Stimulated activated CD8-positive, alpha-beta memory T cell treated with anti-CD3 and anti-CD28 coated beads, Interleukin-12 subunit alpha, Interleukin-12 subunit beta, amount 100 ng/mL, for 4 hours (primary cell): ENCODE measurements around the gene GPR179.
"Not testable (repeated sequence)": the region's sequence is repeated elsewhere in the genome, so short reads cannot be mapped to it uniquely, and the experiment has no call there.

Experiments
- DNase-seq: peaks from one replicate; pipeline ENCODE4 v3.0.0-alpha.2; 2020; ENCODE audit warnings: low read depth

The GPR179 gene

DNA sequence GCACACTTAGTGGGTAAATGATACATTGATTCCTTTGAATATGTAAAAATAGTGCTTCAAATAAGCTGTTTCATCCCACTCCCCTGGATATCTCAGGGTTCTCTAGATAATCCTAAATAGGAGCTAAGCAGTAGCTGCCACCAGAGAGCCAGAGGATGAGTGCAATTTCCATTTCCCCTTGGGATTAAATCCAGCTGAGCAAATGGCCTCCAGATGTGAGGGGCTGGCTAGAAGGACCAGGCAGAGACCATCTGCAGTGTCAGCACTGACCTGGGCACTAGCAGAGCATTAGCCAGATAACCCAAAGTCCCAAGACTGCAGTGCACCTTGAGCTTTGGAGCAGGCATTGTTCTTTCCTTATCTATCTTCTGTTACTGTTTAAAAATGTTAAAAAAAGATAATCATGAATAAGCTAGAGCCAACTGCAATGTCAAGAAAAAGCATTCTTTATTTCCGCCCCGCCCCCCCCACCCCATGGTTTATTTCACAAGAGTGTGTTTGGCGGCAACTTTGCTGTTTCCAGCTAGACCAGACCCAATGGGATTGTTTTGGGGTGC is 19.5 kb downstream of the GPR179 start:
- no peak for DNase-seq

DNA sequence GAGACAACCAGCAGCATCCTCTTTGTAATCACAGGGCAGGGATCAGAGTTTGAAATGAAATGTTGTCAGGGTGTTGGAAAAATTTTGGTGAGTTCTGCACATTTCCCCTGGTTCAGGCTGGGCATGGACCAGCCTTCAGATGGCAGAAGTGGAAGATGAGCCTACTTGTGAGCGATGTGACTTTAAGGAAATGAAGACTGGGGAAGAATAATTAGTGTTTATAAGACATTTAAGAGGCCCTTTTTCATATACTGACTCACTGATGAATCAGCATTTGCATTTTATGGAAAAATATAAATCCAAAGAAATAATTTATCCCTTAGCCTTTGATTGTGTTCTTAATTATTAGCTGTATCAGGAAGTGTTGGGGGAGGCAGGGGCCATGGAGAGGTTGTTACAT is 20.9 kb downstream of the GPR179 start:
- no peak for DNase-seq

DNA sequence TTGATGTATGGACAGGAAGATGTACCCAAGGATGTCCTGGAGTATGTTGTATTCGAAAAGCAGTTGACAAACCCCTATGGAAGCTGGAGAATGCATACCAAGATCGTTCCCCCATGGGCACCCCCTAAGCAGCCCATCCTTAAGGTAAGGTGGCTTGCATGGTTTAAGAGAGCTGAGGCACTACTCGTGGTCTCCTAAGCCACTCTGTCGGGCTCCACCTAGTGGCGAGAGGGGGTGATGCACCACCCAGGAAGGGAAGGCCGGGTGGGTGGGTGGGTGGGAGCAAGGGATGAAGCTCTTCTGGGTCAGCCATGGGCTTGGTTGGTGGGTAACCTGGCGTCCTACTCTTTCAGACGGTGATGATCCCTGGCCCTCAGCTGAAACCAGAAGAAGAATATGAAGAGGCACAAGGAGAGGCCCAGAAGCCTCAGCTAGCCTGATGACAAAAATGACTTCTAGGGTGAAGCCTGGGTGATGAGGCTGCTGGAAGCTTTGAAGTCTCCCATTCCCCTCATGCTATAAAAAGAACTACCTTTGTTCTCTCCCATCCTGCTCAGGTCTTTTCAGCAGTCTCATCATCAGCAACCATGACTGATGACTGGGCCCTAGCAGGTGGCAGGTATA is 21.5 kb downstream of the GPR179 start:
- peak; percentile 45 for DNase-seq

DNA sequence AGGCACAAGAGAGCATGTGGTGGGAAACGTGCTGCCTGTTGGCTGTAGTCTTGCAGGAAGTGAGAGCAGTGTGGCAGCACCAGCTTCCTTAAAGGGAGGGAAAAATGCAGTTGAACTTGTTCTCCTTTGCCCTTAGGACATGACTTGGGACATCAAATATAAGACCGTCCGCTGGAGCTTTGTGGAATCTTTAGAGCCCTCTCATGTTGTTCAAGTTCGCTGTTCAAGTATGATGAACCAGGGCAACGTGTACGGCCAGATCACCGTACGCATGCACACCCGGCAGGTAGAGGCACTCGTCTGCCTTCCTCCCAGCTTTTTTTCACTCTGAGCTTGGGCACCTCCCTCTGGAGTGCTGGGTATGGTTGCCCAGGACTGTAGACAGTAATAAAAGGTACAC is 23.3 kb downstream of the GPR179 start:
- no peak for DNase-seq

DNA sequence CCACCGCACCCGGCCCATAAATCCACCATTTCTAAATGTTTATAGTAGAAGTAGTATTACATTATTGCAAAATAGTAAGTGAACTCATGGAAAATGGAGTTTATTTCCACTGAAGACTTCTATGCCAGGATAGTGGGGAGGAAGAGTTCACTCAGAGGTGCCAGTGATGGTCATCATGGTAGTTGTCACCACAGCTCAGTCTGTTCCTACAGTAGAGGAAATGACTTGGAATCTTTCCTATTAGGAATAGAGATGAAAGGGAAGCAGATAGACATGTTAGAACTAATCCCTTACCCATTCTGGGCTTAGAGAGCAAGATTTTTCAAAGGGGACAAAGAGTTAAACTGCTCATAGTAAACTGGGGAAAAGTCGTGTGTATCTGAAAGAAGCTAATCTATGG is 26.7 kb downstream of the GPR179 start:
- DNase-seq = no peak

DNA sequence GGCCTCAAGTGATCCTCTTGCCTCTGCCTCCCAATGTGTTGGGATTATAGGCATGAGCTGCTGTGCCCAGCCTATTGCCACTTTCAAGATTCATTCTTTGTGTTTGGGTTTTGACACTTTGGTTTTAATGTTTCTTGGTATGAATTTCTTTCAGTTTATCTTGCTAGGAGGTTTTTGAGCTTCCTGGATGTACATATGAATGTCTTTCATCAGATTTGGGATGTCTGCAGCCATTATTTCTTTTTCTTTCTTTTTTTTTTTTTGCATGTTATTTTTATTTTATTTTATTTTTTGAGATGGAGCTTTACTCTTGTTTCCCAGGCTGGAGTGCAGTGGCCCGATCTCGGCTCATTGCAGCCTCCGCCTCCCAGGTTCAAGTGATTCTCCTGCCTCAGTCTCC is 28.3 kb downstream of the GPR179 start:
- DNase-seq = no peak

DNA sequence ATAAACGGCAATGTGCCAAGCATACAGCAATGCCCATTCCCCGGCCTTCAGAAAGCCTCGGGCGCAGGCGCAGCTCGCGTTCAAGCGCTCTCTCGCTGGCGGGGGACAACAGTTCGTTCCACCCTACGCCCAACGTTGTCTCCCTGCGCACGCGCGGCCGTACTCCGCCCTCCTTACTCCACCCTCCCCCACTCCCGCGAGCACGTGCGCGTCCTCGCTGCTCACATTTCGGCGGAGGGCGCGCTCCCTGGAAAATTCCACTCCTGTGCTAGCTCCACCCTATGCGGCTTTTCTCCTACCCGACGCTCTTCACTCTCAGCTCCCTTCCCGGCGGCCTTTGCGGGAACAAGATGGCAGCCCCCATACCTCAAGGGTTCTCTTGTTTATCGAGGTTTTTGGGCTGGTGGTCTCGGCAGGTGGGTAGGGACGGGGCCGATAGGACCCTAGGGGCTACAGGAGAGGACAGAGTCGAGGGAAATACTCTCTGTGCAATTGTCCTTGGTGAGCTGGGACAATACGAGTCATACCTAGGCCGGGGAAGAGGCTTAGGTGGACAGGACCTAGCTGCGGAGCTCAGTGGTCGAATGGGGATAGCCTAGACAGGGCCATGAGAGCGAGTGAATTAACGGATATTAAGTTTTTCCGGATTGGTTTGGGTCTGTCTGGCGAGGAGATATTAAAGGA is 46.8 kb downstream of the GPR179 start, which contains the start of gene MRPL45:
MRPL45 (plus strand) TSS at position 335 of the 684 bp plus-strand sequence; CDS start at position 351, 16 bp downstream.
- DNase-seq = peak; percentile 92

DNA sequence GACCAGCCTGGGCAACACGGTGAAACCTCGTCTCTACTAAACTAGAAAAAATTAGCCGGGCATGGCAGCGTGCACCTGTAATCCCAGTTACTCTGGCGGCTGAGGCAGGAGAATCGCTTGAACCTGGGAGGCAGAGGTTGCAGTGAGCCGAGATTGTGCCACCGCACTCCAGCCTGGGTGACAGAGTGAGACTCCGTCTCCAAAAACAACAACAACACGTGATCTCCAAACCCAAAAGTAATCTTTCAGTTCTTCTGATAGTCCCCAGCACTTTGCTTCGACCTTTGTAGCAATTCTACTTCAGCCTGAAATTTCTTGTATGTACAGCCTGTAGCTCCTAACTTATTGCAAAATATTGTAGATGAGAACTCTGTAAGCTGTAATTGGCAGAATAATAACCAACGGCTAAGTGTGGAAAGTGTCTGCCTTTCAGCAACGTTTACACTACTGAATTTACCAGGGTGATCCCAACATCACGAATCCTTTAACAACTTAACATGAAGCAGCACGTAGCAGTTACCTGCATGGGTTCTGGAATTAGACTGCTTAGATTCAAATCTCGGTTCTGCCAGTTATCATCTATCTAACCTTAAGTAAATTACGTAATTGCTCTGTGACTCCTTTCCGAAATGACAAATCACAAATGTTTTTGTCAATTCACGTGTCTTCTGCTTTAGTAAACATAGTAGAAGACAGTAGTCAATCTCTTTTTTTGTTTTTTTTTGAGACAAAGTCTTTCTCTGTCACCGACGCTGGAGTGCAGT is 48.0 kb downstream of the GPR179 start:
- not testable (repeated sequence) for DNase-seq

DNA sequence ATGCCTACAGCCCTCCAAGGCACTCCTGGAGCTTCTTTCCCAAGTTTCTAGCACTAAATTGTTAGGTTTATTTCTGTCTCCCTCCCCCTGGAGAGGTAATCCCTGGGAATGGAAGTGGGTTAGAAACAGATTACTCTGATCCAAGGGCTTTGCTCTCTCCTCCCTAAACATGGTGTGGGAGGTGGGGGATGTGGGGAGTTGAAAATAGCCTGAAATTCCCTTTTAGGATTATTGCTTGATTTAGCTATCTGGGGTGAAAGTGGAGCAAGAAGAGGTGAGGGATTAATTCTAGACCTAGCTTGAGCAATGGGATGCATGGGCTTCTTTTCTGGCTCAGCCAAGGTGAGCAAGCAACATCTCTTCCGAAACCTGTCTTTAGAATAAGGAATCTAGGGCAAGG is 54.0 kb downstream of the GPR179 start:
- DNase-seq = not testable (repeated sequence)

DNA sequence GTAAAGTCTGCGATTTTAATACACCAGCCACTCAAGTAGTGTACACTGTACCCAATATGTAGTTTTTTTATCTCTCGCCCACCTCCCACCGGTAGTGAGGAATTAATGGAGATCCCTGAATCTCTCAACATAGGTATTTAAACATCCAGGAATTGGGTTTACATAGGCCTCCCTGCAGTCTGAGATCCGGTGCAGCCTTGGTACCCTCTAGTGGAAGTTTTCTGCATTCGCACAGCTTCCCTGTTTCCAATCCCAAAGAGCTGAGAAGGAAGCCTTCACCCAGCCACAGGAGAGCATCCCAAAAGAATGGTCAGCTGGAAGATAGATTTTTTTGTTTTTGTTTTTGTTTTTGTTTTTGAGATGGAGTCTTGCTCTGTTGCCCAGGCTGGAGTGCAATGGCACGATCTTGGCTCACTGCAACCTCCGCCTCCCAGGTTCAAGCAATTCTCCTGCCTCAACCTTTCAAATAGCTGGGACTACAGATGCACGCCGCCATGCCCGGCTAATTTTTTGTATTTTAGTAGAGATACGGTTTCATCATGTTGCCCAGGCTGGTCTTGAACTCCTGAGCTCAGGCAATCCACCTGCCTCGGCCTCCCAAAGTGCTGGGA is 55.4 kb downstream of the GPR179 start:
- DNase-seq = not testable (repeated sequence)

DNA sequence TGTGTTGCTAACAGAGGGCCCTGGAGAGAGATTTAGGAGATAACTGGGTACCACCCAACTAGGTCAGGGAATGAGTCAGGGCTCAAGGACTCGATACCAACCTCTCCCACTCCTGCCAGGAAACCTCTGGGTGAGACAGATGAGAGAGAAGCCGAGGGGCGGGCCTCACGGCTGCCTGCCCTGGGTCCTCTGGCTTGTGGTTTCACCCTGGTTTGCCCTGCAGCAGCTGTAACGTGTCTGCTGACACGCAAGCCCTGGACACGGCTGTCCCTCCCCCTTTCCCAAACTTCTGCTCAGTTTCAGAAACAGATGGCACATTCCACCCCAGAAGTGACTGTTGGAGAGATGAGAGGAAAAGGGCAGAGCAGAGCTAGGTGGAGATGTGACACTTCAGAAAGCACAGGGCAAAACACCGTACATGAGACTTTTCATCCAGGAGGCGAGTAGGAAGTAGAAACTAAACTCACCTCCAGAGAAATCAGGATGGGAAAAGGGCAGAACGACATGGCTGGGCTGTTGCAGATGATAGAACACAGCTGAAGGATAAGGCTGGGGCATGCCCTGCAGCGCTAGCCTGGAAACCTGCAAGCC is 57.2 kb downstream of the GPR179 start:
- not testable (repeated sequence) for DNase-seq

DNA sequence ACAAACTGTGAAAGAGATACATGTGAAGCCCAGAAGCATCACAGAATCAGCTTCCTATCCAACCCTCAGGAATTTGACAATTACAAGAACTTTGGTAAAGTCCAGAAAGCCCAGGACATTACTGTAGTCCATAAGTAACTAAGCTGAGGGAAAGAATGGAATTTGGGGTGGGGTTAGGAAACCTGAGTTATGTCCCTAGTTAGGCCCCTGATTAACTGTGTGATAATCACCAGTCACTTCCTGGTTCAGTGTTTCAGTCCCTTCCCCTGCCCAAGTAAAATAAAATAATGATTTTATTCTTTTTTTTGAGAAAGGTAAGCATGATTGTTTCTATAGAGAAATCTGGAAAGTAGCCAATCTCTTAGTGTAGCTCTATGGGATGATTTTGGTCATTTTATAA is 57.8 kb downstream of the GPR179 start:
- DNase-seq = not testable (repeated sequence)
